ENCODE measurements around the gene ZMYM4.

DNA sequence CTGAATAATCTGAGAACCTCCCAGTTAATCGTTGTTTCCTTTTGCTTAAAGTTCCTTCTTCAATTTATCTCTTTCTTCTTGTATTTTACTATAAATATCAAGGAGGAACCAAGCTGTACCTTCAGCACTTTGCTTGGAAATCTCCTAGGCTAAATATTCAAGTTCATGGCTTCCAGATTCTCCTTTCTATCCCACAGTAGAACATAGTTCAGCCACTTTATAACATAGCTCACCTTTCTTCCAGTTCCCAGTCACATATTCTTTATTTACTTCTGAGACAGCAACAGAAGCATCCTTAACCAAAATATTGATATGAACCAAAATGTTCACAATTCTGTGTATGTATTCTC, 11.0 kb downstream of the ZMYM4 start:
- TF ChIP-seq ZFP3 (CRISPR knock-in tag; IDR thresholded peaks at IDR 0.05) (no peak), RARB (CRISPR knock-in tag; IDR thresholded peaks at IDR 0.05) (no peak)

Data from SK-N-SH treated with all-trans-retinoic acid at 6 μM for 48 hours (cell line).